Activated CD8-positive, alpha-beta memory T cell treated with anti-CD3 and anti-CD28 coated beads for 1 hour (primary cell): ENCODE data around the gene HOXD11.

ENCODE experiments used
- DNase-seq, 2 donors: peaks; one replicate each; pipeline ENCODE4 v3.0.0-alpha.2; 2020; ENCODE audit warnings: low read depth in 1 of 2; ENCODE audit errors: extremely low read depth in 1 of 2

The HOXD11 gene

GRCh38 chr2:176106581-176107539, at the start of gene HOXD11:
HOXD11 (plus strand) TSS chr2:176107280; CDS start chr2:176107356, 76 bp downstream.
- DNase-seq, result no peak

GRCh38 chr2:176063958-176064357, 43.1 kb upstream of the HOXD11 start:
- DNase-seq, result no peak

GRCh38 chr2:176066645-176067588, 40.2 kb upstream of the HOXD11 start:
- DNase-seq, result no peak

- DNase-seq, result no peak
Observed at GRCh38 chr2:176067589-176068418, 39.3 kb upstream of the HOXD11 start.

- no peak for DNase-seq
Observed at GRCh38 chr2:176068419-176068832, 38.7 kb upstream of the HOXD11 start.

GRCh38 chr2:176071330-176072291, 35.5 kb upstream of the HOXD11 start:
- no peak for DNase-seq

GRCh38 chr2:176072292-176072669, 34.8 kb upstream of the HOXD11 start:
- DNase-seq, result no peak

- no peak for DNase-seq
Observed at GRCh38 chr2:176072951-176073904, 33.9 kb upstream of the HOXD11 start.

- no peak for DNase-seq
Observed at GRCh38 chr2:176074919-176075425, 32.1 kb upstream of the HOXD11 start.

GRCh38 chr2:176075481-176075880, 31.6 kb upstream of the HOXD11 start:
- DNase-seq, result no peak

GRCh38 chr2:176076063-176076462, 31.0 kb upstream of the HOXD11 start:
- DNase-seq, result no peak

GRCh38 chr2:176076796-176077195, 30.3 kb upstream of the HOXD11 start:
- no peak for DNase-seq

- DNase-seq, result no peak
Observed at GRCh38 chr2:176078541-176079284, 28.4 kb upstream of the HOXD11 start.

GRCh38 chr2:176079285-176079830, 27.7 kb upstream of the HOXD11 start:
- DNase-seq, result no peak

- no peak for DNase-seq
Observed at GRCh38 chr2:176079831-176080539, 27.1 kb upstream of the HOXD11 start.

GRCh38 chr2:176080540-176081375, 26.3 kb upstream of the HOXD11 start:
- DNase-seq, result no peak
